Rectal smooth muscle tissue (tissue), 1 donor: ENCODE measurements around the gene MARS1.

Experiments used
- H3K27ac ChIP-seq: one replicate; pipeline ENCODE4 v1.7.0; 2013; ENCODE audit warnings: low read depth, low read length, inconsistent platforms
- H3K27me3 ChIP-seq: one replicate; pipeline ENCODE4 v1.7.0; 2013; ENCODE audit warnings: low read length; ENCODE audit not compliant: control insufficient read depth, insufficient read depth
- H3K36me3 ChIP-seq: one replicate; pipeline ENCODE4 v1.7.0; 2013; ENCODE audit warnings: low read length; ENCODE audit not compliant: control insufficient read depth, insufficient read depth
- H3K4me1 ChIP-seq: one replicate; pipeline ENCODE4 v1.7.0; 2013; ENCODE audit warnings: low read length; ENCODE audit not compliant: control insufficient read depth, insufficient read depth
- H3K4me3 ChIP-seq: one replicate; pipeline ENCODE4 v1.7.0; 2013; ENCODE audit warnings: low read length
- H3K9ac ChIP-seq: one replicate; pipeline ENCODE4 v1.7.0; 2013; ENCODE audit warnings: low read length

The MARS1 gene

GRCh38 chr12:57460468-57460784, 27.4 kb upstream of the MARS1 start:
- Histone ChIP-seq H3K9ac (no peak overlapping the region), H3K36me3 (no peaks in the 10 kb centered on the region), H3K4me1 (peaks cover 13% of the 10 kb centered on the region), H3K27ac (no peak overlapping the region), H3K27me3 (peaks cover 5% of the 10 kb centered on the region), H3K4me3 (peak overlapping the region; percentile 55)

- Histone ChIP-seq H3K9ac (peak overlapping the region; percentile 16), H3K4me3 (peak overlapping the region; percentile 55), H3K27me3 (peaks cover 5% of the 10 kb centered on the region), H3K4me1 (peaks cover 13% of the 10 kb centered on the region), H3K27ac (no peak overlapping the region), H3K36me3 (no peaks in the 10 kb centered on the region)
Measured at GRCh38 chr12:57460841-57461275, 27.0 kb upstream of the MARS1 start.

GRCh38 chr12:57461276-57461916, 26.5 kb upstream of the MARS1 start:
- Histone ChIP-seq H3K9ac (peak overlapping the region; percentile 30), H3K27ac (peak overlapping the region; percentile 55), H3K27me3 (peaks cover 5% of the 10 kb centered on the region), H3K36me3 (no peaks in the 10 kb centered on the region), H3K4me3 (peak overlapping the region; percentile 85), H3K4me1 (peaks cover 13% of the 10 kb centered on the region)

GRCh38 chr12:57461917-57462250, 26.0 kb upstream of the MARS1 start:
- peaks cover 13% of the 10 kb centered on the region for H3K4me1 ChIP-seq
- peak overlapping the region; percentile 85 for H3K4me3 ChIP-seq
- H3K9ac ChIP-seq = peak overlapping the region; percentile 30
- no peaks in the 10 kb centered on the region for H3K36me3 ChIP-seq
- H3K27me3 ChIP-seq = peaks cover 5% of the 10 kb centered on the region
- peak overlapping the region; percentile 55 for H3K27ac ChIP-seq

GRCh38 chr12:57462251-57462911, 25.5 kb upstream of the MARS1 start:
- Histone ChIP-seq H3K4me1 (peaks cover 13% of the 10 kb centered on the region), H3K36me3 (no peaks in the 10 kb centered on the region), H3K27me3 (peaks cover 5% of the 10 kb centered on the region), H3K4me3 (peak overlapping the region; percentile 85), H3K27ac (peak overlapping the region; percentile 85), H3K9ac (no peak overlapping the region)

GRCh38 chr12:57462912-57463253, 25.0 kb upstream of the MARS1 start:
- no peak overlapping the region for H3K27ac ChIP-seq
- H3K36me3 ChIP-seq = no peaks in the 10 kb centered on the region
- peaks cover 13% of the 10 kb centered on the region for H3K4me1 ChIP-seq
- peaks cover 5% of the 10 kb centered on the region for H3K27me3 ChIP-seq
- no peak overlapping the region for H3K9ac ChIP-seq
- no peak overlapping the region for H3K4me3 ChIP-seq

- Histone ChIP-seq H3K4me3 (no peak overlapping the region), H3K27ac (no peak overlapping the region), H3K27me3 (peaks cover 5% of the 10 kb centered on the region), H3K9ac (no peak overlapping the region), H3K4me1 (peaks cover 9% of the 10 kb centered on the region), H3K36me3 (no peaks in the 10 kb centered on the region)
Measured at GRCh38 chr12:57464569-57464968, 23.3 kb upstream of the MARS1 start.

GRCh38 chr12:57465030-57465746, 22.7 kb upstream of the MARS1 start:
- H3K4me1 ChIP-seq = peaks cover 9% of the 10 kb centered on the region
- H3K27ac ChIP-seq = no peak overlapping the region
- no peaks in the 10 kb centered on the region for H3K36me3 ChIP-seq
- peaks cover 5% of the 10 kb centered on the region for H3K27me3 ChIP-seq
- no peak overlapping the region for H3K4me3 ChIP-seq
- no peak overlapping the region for H3K9ac ChIP-seq

GRCh38 chr12:57465747-57466505, 21.9 kb upstream of the MARS1 start:
- H3K4me1 ChIP-seq = peaks cover 7% of the 10 kb centered on the region
- H3K36me3 ChIP-seq = no peaks in the 10 kb centered on the region
- H3K27me3 ChIP-seq = peaks cover 1% of the 10 kb centered on the region
- no peak overlapping the region for H3K27ac ChIP-seq
- no peak overlapping the region for H3K4me3 ChIP-seq
- no peak overlapping the region for H3K9ac ChIP-seq

GRCh38 chr12:57467212-57467874, 20.5 kb upstream of the MARS1 start:
- Histone ChIP-seq H3K4me3 (no peak overlapping the region), H3K27me3 (no peaks in the 10 kb centered on the region), H3K9ac (no peak overlapping the region), H3K4me1 (peaks cover 3% of the 10 kb centered on the region), H3K27ac (no peak overlapping the region), H3K36me3 (no peaks in the 10 kb centered on the region)

- H3K36me3 ChIP-seq = no peaks in the 10 kb centered on the region
- no peaks in the 10 kb centered on the region for H3K27me3 ChIP-seq
- no peak overlapping the region for H3K9ac ChIP-seq
Measured at GRCh38 chr12:57467915-57468314, 20.0 kb upstream of the MARS1 start.

More at GRCh38 chr12:57467915-57468314, 20.0 kb upstream of the MARS1 start:
- no peaks in the 10 kb centered on the region for H3K4me1 ChIP-seq
- no peak overlapping the region for H3K4me3 ChIP-seq
- H3K27ac ChIP-seq = no peak overlapping the region
